ENCODE data around the gene ARCN1.
"Not testable (repeated sequence)": the region's sequence is repeated elsewhere in the genome, so short reads cannot be mapped to it uniquely, and the experiment has no call there.

ARCN1 gene

GRCh38 chr11:118605116-118605867 lies 33.1 kb downstream of the ARCN1 start:
- no peak for DNase-seq (ENCODE audit: low read depth in 2 of 2)

- DNase-seq (ENCODE audit: low read depth in 2 of 2) = no peak
Observed at GRCh38 chr11:118606157-118606843, 34.1 kb downstream of the ARCN1 start.

GRCh38 chr11:118606844-118607228 lies 34.6 kb downstream of the ARCN1 start:
- no peak for DNase-seq (ENCODE audit: low read depth in 2 of 2)

- no peak for DNase-seq (ENCODE audit: low read depth in 2 of 2)
Observed at GRCh38 chr11:118607401-118608359, 35.5 kb downstream of the ARCN1 start, which contains the start of gene PHLDB1. TSS of gene PHLDB1 (plus strand) at chr11:118607615. CDS start at chr11:118613837, 6,222 bp downstream.

- DNase-seq (ENCODE audit: low read depth in 2 of 2) = peak; percentile 37 to 45
Observed at GRCh38 chr11:118608360-118609227, 36.4 kb downstream of the ARCN1 start.

- DNase-seq (ENCODE audit: low read depth in 2 of 2) = no peak
Observed at GRCh38 chr11:118609380-118610224, 37.4 kb downstream of the ARCN1 start.

GRCh38 chr11:118610225-118610772 lies 38.1 kb downstream of the ARCN1 start:
- DNase-seq (ENCODE audit: low read depth in 2 of 2) = no peak

GRCh38 chr11:118610773-118611432 lies 38.7 kb downstream of the ARCN1 start:
- DNase-seq (ENCODE audit: low read depth in 2 of 2) = peak; percentile 79

GRCh38 chr11:118611433-118611795 lies 39.2 kb downstream of the ARCN1 start:
- not testable (repeated sequence) for DNase-seq (ENCODE audit: low read depth in 2 of 2)

GRCh38 chr11:118612378-118612777 lies 40.2 kb downstream of the ARCN1 start:
- DNase-seq (ENCODE audit: low read depth in 2 of 2) = no peak

- DNase-seq (ENCODE audit: low read depth in 2 of 2) = no peak
Observed at GRCh38 chr11:118614511-118614910, 42.3 kb downstream of the ARCN1 start.

GRCh38 chr11:118615282-118615975 lies 43.2 kb downstream of the ARCN1 start:
- no peak for DNase-seq (ENCODE audit: low read depth in 2 of 2)

GRCh38 chr11:118615976-118616371 lies 43.8 kb downstream of the ARCN1 start:
- no peak for DNase-seq (ENCODE audit: low read depth in 2 of 2)

GRCh38 chr11:118618115-118618990 lies 46.1 kb downstream of the ARCN1 start:
- no peak for DNase-seq (ENCODE audit: low read depth in 2 of 2)

GRCh38 chr11:118618991-118619375 lies 46.8 kb downstream of the ARCN1 start:
- no peak for DNase-seq (ENCODE audit: low read depth in 2 of 2)

GRCh38 chr11:118619444-118620197 lies 47.4 kb downstream of the ARCN1 start:
- no peak for DNase-seq (ENCODE audit: low read depth in 2 of 2)

GRCh38 chr11:118620529-118621070 lies 48.4 kb downstream of the ARCN1 start:
- DNase-seq (ENCODE audit: low read depth in 2 of 2) = no peak

Data from activated CD4-positive, alpha-beta T cell treated with anti-CD3 and anti-CD28 coated beads for 24 hours (primary cell).